Brain microvascular endothelial cell (primary cell): ENCODE data around the gene PEPD.
"Not testable (repeated sequence)": the region's sequence is repeated elsewhere in the genome, so short reads cannot be mapped to it uniquely, and the experiment has no call there.

Experiments
- DNase-seq: peaks from one replicate; pipeline ENCODE4 v3.0.0-alpha.2; 2020
- H3K27ac ChIP-seq: fragments of 250-450 bp; sonication (Bioruptor Pico); 2 replicates; pipeline ENCODE4 v1.5.1; 2020; ENCODE audit warnings: mild to moderate bottlenecking, moderate library complexity
- H3K27me3 ChIP-seq: fragments of 250-450 bp; sonication (Bioruptor Pico); replicated peaks from 2 replicates; pipeline ENCODE4 v1.5.1; 2020; ENCODE audit warnings: mild to moderate bottlenecking
- H3K36me3 ChIP-seq: fragments of 250-450 bp; sonication (Bioruptor Pico); replicated peaks from 2 replicates; pipeline ENCODE4 v1.5.1; 2020; ENCODE audit warnings: mild to moderate bottlenecking
- H3K4me3 ChIP-seq: 2 replicates; pipeline ENCODE4 v1.5.1; 2011; ENCODE audit warnings: low read depth, mild to moderate bottlenecking, control low read depth, low read length, moderate library complexity
- CTCF ChIP-seq: IDR thresholded peaks from 2 replicates; pipeline ENCODE4 v1.5.1; 2011; ENCODE audit warnings: low read depth, mild to moderate bottlenecking, moderate library complexity, low read length, control low read depth, inconsistent platforms; ENCODE audit errors: missing control alignments
- in situ Hi-C: cut with HindIII; loops from 2 replicates; pipeline ENCODE4 v1.10.0; 2017; ENCODE audit warnings: low sequenced_read_pairs, low pct_ligation_motif_present

Gene PEPD

GRCh38 chr19:33497131-33497777 lies 24.3 kb downstream of the PEPD start:
- in situ Hi-C loops = no loop called here
- DNase-seq = no peak
- H3K27me3 ChIP-seq = no peaks in the 10 kb centered on the region
- H3K36me3 ChIP-seq = peaks cover 4% of the 10 kb centered on the region
- no peak overlapping the region for H3K4me3 ChIP-seq
- TF ChIP-seq CTCF = no peak
- no peak overlapping the region for H3K27ac ChIP-seq

- Histone ChIP-seq H3K27me3 (no peaks in the 10 kb centered on the region), H3K4me3 (no peak overlapping the region), H3K27ac (no peak overlapping the region), H3K36me3 (peaks cover 4% of the 10 kb centered on the region)
- in situ Hi-C loops = no loop called here
- no peak for DNase-seq
- TF ChIP-seq CTCF = no peak
These were observed 25.3 kb downstream of the PEPD start for GRCh38 chr19:33496038-33496895.

- Histone ChIP-seq H3K27me3 (no peaks in the 10 kb centered on the region), H3K27ac (no peak overlapping the region), H3K4me3 (no peak overlapping the region), H3K36me3 (no peaks in the 10 kb centered on the region)
- no peak for TF ChIP-seq CTCF
- in situ Hi-C loops = no loop called here
- no peak for DNase-seq
These were observed 28.0 kb downstream of the PEPD start for GRCh38 chr19:33493401-33494275.

GRCh38 chr19:33492951-33493350 lies 28.6 kb downstream of the PEPD start:
- TF ChIP-seq CTCF = no peak
- H3K4me3 ChIP-seq = no peak overlapping the region
- no peak for DNase-seq
- no peak overlapping the region for H3K27ac ChIP-seq
- in situ Hi-C loops = no loop called here
- H3K27me3 ChIP-seq = no peaks in the 10 kb centered on the region
- H3K36me3 ChIP-seq = no peaks in the 10 kb centered on the region

GRCh38 chr19:33492090-33492489 lies 29.5 kb downstream of the PEPD start:
- in situ Hi-C loops = no loop called here
- Histone ChIP-seq H3K27ac (no peak overlapping the region), H3K4me3 (no peak overlapping the region), H3K36me3 (no peaks in the 10 kb centered on the region), H3K27me3 (no peaks in the 10 kb centered on the region)
- TF ChIP-seq CTCF = no peak
- no peak for DNase-seq

- in situ Hi-C loops, DNase-seq: not testable (repeated sequence)
These were observed 31.0 kb downstream of the PEPD start for GRCh38 chr19:33490596-33490995.

More at GRCh38 chr19:33490596-33490995, 31.0 kb downstream of the PEPD start:
- not testable (repeated sequence) for H3K4me3 ChIP-seq, H3K36me3 ChIP-seq, H3K27ac ChIP-seq, H3K27me3 ChIP-seq
